KG1 (cell line): ENCODE results near the gene RAB43.

ENCODE experiments used
- DNase-seq: peaks from one replicate; lab custom pipeline; 2025; lab: John Stamatoyannopoulos, UW

RAB43 gene

GRCh38 chr3:129061023-129061887 is 60.3 kb downstream of the RAB43 start:
- no peak for DNase-seq

GRCh38 chr3:129060276-129061022 is 61.2 kb downstream of the RAB43 start, which contains the start of gene GP9:
TSS of gene GP9 (plus strand) at chr3:129060779. CDS start at chr3:129061740, 961 bp downstream.
- no peak for DNase-seq

DNA sequence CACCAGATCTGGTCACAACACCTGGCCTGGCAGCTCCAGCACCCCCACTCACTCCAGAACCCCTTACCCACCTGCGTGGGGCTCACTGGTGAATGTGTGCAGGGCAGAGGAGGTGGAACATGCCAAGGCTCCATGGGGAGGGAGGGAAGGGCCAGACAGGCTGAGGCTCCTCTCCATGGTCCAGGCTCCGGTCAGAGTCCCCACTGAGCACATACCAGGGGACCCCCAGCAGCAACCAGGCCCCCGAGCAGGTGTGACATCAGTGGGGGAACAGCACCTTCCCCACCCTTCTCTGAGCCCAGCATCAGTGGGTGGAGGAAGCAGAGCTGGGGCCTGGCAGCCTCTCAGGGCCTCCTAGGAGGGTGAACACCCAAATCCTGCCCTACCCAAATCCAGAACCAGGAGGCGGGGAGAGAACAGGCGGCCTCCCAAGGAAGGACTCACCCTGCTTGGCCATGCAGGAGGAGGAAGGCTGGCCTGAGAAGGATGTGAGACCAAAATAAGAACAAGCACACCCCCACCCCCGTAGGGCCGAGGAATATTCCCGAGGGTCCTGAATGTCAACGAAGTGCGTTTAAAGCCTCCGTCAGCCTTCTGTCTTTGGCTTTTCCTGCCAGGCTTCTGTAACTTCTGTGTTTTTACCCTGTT is 62.2 kb downstream of the RAB43 start:
- no peak for DNase-seq

GRCh38 chr3:129058441-129059200 is 63.0 kb downstream of the RAB43 start:
- DNase-seq: no peak

DNA sequence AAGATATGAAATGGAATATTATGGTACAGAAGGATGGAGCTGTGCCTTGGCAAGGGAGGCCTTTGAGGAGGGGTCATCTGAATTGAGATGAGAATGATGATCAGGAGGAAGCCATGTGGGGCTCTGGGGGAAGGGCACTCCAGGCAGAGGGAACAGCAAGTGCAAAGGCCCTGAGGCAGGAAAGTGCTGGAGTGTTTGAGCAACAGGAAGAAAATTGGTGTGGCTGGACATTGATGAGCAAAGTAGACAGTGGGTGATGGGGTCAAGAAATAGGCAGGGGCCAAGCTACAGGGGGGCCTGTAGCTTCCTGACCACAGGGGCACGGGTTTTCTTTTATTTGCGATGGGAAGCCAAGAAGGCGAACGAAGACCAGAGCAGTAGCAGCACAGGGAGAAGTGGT is 64.4 kb downstream of the RAB43 start:
- no peak for DNase-seq

DNA sequence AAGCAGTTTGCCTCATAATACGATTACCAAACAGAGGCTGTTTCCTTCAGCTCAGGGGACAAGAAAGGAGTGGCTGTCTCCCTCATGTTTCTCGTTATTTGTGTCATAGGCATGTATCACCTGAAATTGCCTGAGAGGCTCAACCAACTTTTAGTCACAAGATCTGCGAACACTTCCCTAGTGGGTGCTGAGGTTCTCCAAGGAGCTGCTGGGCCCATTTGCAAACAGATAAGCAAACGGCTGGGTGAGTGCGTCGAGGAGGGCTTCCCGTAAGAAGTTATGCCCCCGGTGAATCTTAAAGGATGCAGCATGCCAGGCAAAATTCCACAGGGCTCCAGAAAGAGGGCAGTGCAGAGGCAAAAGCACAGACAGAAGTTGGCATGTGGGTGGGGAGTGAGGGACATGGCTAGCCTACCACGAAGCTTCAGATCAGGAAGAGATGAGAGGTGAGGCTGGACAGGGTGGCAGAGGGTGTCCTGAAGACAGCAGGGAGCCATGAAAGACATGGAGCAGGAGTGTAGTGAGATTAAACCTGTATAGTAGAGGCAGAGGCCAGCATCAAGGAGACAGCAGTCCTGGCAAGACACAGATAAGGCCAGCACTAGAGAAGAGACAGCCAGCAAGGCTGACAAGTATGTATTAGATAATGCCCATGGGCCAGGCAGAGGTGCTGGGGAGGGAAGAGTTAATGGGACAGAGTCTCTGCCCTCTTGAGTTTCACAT is 65.0 kb downstream of the RAB43 start:
- DNase-seq: no peak

GRCh38 chr3:129054605-129055104 is 66.9 kb downstream of the RAB43 start:
- DNase-seq: no peak

GRCh38 chr3:129052675-129053074 is 68.9 kb downstream of the RAB43 start:
- DNase-seq: no peak

- DNase-seq: no peak
Measured at GRCh38 chr3:129051871-129052340, 69.7 kb downstream of the RAB43 start.

DNA sequence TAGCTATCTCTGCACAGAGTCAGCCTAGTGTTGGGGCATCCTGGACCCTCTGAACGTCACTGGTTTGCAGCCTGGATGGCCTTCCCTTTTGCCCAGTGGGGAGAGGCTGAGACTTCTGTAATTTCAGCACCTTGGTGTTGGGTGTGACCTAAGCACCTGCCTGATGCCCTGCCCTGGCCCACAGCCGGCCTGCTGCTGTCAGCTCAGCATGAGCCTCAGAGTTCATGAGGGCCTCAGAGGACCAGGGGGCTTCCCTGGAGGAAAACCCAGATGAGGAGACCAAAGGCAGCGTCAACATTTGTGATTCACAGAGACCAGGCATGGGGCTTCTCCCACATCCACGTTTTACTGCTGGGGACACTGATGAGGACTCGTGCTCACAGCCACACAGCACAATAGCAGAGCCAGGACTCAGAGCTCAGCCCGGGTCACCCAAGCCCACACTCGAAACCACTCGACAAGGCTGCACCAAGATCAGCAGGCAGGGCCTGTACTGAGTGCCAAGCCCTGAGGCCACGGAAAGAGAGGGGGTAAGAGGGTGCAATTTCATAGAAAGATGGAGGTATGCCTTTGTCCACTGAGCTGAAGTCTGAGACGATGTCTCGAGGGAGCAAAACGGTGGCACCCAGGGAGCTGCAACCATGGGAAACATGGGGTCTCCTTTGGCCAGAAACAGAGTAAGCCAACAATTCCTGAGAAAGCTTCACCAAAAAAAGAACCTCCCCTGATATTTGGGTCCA is 70.9 kb downstream of the RAB43 start:
- no peak for DNase-seq

- DNase-seq: no peak
Measured at GRCh38 chr3:129047553-129047839, 74.1 kb downstream of the RAB43 start.

DNA sequence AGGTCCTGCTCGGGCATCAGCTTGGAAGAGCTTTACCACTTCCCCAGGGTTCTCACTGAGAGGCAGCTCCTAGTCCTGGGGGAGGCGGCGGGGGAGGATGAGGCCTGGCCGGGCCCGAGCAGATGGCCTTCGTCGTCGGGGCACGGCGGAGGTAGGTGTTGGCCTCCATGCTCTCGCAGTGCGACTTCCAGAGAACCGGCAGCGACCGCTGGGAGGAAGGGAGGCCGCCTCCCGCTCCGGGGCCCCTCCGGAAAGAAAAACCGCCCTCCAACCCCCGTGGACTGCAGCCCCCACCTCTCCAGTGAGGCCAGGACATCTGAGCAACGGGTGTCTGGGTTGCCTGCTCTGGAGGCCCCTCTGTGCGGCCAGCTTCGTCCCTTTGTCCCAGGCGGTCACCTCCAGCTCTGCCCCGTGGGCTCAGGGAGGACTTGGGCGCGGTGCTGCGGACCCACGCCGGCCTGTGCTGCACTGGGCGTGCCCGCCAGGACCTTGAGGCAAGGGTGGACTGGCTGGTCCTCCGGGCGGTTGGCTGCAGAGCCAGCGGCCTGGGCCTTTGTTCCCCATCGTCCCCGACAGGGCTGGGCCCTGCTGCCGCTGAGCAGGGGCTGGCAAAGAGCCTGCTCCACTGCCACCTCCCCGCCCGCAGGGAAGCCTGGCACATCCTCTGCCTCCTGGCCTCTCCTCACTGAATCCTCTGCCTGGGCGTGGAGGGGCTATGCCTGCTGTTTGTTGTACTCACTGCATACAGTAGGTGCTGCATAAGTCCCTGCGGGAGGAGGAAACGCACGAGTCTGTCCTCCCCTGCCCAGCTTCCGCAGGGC is 74.7 kb downstream of the RAB43 start:
- DNase-seq: no peak

- DNase-seq: no peak
Measured at GRCh38 chr3:129046037-129046731, 75.4 kb downstream of the RAB43 start.

DNA sequence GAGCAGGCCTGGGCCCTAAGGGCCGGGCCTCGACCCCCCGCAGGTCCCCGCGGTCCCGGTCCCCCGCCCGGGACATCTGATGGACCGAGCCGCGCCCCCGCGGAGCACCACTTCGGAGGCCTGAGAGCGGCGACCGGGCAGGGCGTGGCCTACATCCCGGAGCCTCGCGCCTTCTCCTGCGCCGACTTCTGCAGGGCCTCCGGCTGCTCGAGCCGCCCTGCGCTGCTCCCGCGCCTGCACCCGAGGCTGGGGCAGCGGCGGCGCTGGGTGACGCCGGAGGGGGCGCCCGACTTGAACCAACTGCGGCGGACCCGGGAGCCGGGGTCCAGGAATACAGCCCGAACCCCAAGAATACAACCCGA is 75.9 kb downstream of the RAB43 start:
- no peak for DNase-seq

- DNase-seq: no peak
Measured at GRCh38 chr3:129040579-129041300, 80.9 kb downstream of the RAB43 start.

DNA sequence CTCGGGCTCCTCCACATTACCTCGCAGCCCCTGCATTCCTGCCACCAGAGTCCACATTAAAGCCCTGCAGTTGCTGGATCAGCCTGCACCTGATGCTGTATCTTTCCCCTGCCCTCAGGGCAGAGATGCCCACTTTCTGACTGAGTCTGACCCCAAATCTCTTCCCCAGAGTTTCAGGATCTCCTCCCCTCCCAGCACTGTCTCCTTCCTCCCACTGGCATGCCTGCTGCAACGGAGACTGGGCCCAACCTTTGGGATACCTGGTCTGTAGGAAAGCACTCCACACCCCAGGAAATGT is 81.6 kb downstream of the RAB43 start:
- no peak for DNase-seq

DNA sequence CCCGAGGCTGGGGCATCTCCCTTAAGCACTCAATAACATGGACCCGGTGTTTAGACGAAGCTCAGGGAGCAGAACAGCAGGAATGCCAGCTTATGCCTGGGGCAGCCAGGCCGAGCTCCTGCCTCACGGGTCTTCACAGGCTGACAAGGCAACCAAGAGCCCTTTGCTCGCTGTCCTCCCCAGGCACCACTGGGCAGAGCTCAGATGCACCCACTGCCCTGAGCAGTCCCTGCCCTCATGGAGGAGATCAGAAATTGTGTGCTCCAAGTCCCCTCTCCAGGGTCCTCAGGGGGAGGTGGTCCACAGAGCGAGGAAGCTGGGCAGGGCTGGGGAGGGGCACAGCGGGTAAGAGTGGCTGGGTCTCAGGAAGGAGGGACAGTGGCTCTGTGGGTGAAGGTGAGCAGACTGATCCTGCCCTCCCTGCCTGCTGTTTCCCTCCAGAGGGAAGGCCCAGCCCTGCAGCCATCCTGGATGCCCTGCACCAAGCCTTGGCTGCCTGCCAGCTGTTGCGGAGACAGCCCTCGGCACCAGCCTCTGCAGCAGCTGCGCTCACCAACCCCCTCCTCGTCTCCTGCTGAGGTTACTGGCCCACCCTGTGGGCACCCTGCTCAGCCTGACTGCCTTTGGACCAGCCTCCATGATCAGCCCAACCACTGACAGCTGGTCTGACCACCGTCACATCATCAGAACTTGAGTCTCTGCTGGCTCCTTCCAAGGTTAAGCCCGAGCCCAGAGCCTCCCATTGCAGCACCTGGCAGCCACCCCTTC is 82.1 kb downstream of the RAB43 start:
- DNase-seq: no peak
